Sigmoid colon (tissue), 4 donors: ENCODE measurements around the gene AEN.

ENCODE experiments used
- EP300 ChIP-seq, 4 donors: sonication (generic); formaldehyde crosslinking; IDR thresholded peaks; one replicate each; pipeline ENCODE4 v1.6.1; 2017; ENCODE audit warnings: antibody characterized with exemption in 4 of 4
- POLR2A ChIP-seq, 2 donors: fragments of 450-650 bp; IDR thresholded peaks; one replicate each; pipeline ENCODE4 v1.6.1; 2016; ENCODE audit warnings: antibody characterized with exemption in 2 of 2, mild to moderate bottlenecking in 2 of 2, moderate library complexity in 2 of 2
- POLR2AphosphoS5 ChIP-seq, 4 donors: sonication (generic); formaldehyde crosslinking; IDR thresholded peaks; one replicate each; pipeline ENCODE4 v1.6.1; 2017; ENCODE audit warnings: antibody characterized with exemption in 4 of 4
- TF ChIP-seq, protein P1 (sequence below), 4 experiments: fragments of 450-650 bp in 3 of 4; fragments of 200-600 bp in 1 of 4; IDR thresholded peaks; one replicate each; pipeline ENCODE4 v1.5.1; 2016 to 2019; ENCODE audit warnings: antibody characterized with exemption in 4 of 4, mild to moderate bottlenecking in 3 of 4, moderate library complexity in 2 of 4

- TF ChIP-seq, protein P1, sequence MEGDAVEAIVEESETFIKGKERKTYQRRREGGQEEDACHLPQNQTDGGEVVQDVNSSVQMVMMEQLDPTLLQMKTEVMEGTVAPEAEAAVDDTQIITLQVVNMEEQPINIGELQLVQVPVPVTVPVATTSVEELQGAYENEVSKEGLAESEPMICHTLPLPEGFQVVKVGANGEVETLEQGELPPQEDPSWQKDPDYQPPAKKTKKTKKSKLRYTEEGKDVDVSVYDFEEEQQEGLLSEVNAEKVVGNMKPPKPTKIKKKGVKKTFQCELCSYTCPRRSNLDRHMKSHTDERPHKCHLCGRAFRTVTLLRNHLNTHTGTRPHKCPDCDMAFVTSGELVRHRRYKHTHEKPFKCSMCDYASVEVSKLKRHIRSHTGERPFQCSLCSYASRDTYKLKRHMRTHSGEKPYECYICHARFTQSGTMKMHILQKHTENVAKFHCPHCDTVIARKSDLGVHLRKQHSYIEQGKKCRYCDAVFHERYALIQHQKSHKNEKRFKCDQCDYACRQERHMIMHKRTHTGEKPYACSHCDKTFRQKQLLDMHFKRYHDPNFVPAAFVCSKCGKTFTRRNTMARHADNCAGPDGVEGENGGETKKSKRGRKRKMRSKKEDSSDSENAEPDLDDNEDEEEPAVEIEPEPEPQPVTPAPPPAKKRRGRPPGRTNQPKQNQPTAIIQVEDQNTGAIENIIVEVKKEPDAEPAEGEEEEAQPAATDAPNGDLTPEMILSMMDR (IDR thresholded peaks at IDR 0.05): no peak
- no peak for TF ChIP-seq POLR2AphosphoS5 (IDR thresholded peaks at IDR 0.05)
- TF ChIP-seq POLR2A (IDR thresholded peaks at IDR 0.05): no peak
- no peak for TF ChIP-seq EP300 (IDR thresholded peaks at IDR 0.05)
Measured at GRCh38 chr15:88628018-88628654, 7.0 kb downstream of the AEN start.
